Measurements from ENCODE around the gene LRCH1.

The LRCH1 gene

DNA sequence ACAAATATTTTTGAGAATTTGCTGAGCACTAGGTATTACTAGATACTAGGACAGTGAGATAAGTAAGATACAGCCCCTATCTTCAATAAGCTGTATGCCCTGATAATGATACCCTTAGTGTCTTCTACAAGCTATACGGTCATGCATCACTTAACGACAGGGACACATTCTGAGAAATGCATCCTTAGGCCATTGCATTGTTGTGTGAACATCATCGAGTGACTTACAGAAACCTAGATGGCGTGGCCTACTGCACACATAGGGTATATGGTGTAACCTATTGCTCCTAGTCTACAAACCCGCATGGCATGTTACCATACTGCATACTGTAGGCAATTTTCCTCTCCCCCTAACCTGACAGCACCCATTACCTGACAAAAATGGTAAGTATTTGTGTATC is 64.9 kb downstream of the LRCH1 start:
- DNase-seq, result no peak

DNA sequence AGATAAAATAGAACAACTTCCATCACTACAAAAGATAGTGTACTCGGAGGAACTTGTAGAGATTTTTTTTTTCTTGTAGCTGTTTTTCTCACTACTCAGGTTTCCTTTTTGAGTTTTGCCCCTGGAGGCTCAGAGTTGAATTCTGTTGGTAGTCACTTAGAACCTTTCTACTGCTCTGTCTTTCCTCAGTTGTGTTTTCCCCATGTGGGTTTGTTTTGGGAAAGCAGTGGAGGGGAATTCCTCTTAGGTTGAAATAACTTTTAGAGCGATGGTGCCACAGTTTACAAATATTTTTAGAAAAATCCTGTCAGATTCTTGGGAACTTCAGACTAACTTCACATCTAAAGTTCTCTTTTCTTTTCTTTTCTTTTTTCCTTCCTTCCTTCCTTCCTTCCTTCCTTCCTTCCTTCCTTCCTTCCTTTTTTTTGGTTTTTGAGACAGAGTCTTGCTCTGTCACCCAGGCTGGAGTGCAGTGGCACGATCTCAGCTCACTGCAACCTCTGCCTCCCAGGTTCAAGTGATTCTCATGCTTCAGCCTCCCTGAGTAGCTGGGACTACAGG is 65.8 kb downstream of the LRCH1 start:
- no peak for DNase-seq

DNA sequence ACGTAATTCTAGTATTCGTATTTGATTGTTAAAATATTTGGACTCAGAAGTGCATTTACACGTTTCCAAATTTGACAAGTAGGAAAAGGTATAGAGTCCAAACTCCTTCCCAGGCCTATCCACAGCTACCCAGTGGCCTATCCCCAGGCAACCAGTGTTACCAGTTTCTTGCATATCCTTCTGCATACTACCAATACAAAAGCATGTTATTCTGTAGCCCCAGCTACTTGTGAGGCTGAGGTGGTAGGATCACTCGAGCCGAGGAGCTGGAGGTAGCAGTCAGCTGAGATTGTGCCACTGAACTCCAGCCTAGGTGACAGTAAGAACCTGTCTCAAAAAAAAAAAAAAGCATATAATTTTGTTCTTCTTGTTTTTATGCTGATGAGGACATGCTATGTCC is 67.1 kb downstream of the LRCH1 start:
- DNase-seq, result no peak

DNA sequence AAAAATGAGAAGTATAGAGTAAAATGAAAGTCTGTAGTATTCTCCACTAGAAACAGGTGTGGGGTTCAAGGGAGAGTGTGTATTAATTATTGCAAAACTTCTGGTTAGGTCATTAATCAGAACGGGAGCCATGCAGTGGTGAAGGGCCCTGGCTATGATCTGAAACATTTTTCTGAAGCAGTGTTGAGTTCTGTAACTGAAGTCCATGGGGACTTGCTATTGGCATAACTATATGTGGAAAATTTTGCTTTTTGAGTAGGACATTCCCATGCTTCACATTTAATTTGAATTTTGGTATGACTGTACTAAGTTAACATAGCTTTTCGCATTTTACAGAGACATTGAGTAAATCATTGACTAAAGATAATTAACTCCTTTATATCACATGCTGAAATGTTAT is 67.5 kb downstream of the LRCH1 start:
- no peak for DNase-seq

DNA sequence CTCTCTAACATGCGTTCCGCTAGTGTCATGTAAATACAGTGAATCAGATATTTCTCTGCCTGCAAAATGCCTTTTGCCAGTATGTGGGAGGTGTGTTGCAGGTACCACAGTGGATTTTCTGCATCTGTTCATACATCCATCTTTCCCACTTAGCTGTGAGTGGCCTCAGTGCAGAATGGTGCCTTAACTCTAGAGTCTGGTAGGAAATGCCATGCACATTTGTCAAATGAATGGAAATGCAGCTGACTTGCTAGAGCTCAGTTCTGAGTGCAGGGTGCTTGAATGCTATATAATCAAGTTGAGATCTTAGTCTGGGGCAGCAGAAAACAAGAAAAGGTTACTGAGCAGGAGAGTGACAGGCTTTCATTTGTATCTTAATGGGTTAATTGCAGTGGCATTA is 68.2 kb downstream of the LRCH1 start:
- no peak for DNase-seq

DNA sequence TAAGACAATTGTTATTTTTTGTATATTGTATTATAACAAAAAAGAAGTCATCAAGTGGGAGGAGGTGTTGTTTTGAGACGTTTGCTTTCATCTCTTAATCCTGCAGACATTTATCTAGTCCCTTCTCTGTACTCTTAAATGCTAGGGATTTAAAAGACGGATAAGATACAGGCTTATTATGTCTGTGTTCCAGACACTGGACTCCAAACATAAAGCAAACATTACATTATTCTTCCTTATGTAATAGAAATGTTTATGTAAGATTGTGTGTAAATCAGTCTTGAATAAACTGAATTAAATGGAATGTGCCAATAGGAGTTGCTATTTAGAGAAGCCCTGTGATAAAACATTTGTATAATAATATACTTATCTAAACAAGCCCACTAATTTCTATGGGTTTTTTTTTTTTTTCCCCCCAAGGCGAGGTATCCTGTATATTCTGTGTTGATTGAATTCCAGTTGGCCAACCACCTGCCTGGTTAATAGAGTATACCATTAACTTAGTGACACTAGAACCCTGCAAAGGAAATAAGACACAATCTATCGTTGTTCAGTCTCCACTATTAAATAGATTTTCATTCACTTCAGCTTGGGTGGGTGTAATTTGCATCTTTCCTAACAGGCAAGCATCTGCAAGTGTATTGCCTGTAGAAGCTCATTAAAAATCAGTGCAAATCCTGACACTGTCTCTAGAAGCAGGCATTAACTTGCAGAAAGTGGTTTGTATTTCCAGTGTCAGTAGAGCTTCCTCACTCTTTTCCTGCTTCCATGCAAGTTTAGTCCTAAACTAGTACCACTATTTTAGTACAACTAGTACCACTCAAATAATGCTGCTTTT is 69.0 kb downstream of the LRCH1 start:
- no peak for DNase-seq

DNA sequence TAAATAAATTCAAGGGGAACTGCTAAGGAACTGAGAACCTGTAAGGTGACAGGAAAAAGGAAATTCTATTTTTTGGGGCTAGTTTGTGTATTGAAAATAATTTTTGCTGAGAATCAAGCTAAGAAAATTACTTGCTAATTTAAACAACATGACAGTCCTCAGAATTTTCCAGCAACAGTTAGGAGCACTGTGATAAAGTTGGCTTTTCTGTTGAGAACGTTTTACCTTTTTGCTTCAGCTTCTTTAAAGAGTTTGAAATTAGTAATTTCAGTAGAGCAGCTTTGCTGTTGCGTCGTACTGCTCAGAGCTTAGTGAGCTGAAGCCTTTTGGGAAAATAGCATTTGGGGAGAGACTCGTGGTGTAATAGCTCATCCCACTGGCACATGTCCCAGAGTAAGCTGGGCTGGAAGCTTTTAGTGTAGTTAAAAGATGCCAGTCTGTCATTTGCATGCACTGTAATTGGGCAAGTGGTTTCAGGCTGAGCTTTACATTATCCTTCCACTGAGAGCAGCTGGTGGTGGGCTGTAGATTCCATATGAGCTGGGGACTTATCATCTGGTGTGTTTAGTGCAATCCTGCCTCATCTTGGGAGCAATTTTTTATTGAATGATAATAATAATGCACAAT is 69.8 kb downstream of the LRCH1 start:
- no peak for DNase-seq

DNA sequence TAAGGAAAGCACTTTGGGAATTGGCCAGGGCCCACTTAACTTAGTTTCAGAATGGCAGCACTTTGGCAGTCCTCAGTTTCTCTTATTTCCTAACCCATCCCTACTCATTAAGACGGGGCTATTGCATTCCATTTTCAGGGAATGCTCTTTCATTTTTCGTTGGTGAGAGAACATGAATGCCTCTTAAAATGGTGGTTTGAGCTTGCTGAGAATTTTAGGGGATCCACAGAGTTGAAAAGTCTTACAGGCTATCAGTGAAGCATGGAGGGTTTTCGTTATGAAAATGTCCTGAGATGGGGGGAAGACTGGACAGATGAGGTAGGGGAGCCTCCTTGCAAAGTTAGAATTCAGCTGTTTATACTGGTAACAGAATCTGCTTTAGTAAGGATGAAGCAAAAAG is 71.4 kb downstream of the LRCH1 start:
- no peak for DNase-seq

DNA sequence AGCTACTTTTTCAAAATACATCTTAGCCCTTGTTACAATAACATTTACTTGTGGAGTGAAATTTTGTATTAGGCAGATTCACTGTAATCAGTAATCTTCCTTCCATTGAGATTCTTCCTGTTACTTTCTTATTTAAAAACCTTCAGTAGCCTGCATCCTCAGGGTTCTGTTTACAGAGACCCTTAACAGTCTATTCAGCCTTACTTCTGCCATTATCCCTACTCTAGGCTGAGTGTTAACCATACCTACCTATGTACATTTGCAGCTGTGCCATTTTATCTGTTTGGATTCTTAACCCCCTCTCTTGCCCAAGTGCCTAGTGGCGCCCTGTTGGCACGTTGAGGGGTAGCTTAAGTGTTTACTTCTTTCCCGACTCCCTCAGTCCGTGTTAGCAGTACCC is 71.9 kb downstream of the LRCH1 start:
- DNase-seq, result no peak

DNA sequence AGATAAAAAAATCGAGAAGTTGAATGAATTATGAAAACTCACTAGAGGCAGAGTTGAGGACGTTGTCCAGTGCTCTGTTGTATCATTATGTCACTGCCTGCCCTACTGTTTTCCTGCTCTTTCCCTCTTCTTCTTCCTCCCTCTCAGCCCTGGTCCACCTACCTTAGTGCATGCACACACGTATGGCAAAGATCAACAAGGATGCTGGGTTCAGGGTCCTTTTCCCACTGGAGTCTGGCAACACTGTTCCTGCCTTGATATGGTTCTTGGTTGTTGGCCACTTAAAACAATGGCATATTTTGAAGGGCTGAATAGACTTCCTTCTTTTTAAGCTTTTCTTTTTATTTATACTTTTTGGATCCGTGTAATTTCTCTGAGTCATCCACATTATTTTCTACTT is 74.5 kb downstream of the LRCH1 start:
- DNase-seq, result no peak

DNA sequence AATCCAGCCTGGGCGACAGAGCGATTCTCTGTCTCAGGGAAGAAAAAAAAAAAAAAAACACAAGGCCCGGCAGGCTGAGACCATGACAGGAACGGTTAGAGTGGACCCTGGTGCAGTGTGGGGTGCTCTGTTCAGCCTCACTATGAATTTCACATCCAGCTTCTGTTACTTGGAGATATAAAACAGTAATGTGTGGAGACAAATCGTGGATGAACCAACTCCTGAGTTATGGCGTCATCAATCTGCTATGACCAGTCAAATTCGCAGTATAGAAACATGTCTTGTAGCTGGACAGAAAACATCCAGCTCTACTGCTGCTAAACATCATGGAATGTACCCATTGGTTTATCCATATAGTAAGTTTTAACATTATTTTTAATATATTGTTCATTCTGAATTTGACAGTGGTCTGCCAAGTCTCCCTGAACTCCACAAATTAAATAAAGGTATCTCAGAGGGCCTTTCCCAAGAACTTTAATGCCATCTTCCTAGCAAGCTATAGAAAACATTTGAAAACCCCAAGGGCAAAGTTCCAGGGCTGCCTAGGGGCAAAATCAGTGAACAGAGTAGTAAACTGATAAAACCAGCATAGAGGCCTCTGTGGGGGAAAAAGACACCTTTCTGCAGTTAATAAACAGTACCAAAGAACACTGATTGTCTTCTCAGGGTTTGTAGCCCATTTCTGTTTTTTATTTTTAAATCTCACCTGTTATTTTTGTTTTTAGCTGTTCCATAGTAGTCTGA is 75.8 kb downstream of the LRCH1 start:
- DNase-seq, result no peak

DNA sequence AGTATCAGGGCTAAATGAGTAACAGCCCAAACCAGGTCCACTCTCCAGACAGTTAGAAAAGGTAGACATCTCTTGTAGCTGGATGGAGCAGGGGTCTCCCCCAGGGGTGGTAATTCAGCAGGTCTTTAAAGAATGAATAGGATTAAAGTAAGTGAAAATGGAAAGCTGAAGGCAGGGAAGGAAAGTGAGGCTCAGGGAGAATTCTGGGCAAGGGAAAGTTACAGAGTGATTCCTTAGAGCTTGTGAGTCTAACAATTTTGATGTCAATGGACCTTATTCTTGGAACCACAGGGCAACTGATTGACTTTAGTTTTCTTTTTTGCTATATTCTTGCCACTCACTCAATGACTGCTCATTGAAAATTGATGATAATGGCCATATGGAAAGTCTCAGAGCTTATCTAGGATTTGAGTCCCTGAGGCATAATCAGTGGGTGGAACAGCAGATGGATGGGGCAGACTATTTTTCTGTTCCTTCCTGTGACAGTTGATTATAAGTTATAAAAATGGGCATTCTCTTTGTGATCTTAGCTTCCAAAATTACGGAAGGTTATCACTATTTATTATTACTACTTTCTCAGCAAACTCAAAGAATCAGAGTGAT is 76.9 kb downstream of the LRCH1 start:
- DNase-seq, result no peak

DNA sequence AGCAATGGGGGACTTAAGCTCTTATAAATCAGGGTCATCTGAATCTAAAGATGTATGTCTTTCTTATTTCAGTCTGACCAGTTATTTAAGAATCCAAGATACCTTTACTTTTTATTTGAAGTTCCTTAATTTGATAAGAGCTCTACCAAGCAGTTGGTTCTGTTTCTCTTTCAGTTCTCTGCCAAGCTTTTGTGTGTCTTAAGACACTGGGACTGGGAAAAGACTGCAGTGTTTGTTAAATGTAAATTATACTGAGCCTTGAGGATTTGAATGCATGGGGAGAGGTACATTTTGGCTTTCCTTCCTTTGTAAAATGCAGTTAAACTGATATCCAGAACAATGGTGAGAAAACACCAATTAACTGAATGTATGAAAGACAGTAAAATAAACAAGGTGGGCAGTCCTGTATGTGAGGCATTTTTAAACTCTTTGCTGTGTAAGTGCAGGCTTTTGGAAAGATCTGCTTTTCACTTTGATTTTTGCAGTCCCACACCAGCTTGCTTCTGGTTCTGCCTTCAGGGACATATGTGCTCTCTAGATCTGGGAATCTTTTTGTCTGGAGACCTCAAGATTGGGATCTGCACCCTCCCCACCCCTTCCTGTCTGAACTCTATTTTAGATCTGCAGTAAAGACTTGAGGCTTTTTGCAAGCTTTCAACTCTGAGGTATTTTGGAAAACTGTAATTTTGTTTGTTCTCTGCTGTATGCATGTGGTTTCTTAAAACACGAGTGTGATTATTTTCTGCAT is 77.6 kb downstream of the LRCH1 start:
- no peak for DNase-seq

DNA sequence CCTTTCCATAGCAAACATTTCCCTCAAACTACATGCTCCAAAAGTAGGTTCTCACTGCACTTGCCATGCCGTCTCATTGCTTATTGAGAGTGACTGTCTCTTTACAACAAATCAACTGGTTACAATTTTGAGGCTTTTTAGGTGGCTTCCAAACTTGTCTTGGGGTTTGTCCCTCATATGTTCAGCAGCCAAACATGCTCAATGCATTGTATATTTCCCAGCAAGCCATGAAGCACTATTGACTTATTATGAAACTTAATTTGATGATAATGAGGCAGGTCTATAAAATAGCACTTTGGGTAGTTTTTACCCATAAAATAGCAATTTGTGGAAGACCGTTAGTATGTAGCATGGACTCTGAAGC is 78.2 kb downstream of the LRCH1 start:
- no peak for DNase-seq

DNA sequence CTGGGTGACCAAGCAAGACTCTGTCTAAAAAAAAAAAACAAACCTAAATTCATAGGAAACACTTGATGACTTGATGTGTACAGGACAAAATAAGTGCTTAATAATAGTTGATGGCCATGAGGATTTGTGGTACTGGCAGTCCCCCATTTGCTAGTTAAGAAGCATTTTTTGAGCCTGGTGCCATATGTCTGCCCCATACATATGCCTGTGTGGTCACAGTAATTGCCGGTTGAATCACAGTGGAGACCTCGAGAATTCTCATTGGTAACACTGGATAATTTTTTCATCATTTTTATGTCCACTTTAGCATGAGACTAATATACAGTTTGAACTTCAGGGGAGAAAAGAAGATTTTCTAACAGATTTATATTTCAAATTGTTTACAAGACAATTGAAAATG is 79.2 kb downstream of the LRCH1 start:
- no peak for DNase-seq

DNA sequence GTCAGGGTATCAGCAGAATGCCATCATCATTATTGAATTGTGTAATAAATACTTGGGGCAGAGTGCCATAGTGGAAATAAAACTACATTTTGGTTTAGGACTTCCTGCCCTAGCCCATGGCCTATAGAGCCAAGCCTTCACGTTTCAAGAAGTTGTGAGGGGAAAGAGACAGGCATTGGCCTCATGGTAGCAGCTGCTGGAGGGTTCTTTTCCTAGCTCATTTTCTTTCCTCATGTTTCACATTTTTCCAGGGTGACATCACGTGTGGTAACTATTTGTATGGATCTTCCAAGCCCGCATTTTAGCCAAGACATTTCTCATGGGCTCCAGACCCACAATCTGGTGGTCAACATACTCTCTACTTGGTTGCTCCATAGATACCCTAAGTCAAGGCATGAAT is 80.4 kb downstream of the LRCH1 start:
- no peak for DNase-seq

DNA sequence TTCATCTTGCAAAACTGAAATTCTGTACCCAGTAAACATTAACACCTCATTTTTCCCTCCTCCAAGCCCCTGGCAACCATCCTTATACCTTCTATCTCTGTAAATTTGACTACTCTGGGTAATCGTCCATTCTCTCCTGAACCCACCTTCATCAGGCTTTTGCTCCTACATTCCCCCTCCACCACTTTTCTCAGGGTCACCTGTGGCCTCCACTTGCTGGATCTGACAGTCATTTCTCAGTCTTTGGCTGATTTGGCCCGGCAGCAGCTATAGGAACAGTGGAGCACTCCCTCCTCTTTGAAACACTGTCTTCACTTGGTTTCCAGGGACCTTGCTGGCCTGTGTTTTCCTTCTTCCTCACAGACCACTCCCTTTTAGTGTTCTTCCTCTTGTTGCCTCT is 83.5 kb downstream of the LRCH1 start:
- no peak for DNase-seq

DNA sequence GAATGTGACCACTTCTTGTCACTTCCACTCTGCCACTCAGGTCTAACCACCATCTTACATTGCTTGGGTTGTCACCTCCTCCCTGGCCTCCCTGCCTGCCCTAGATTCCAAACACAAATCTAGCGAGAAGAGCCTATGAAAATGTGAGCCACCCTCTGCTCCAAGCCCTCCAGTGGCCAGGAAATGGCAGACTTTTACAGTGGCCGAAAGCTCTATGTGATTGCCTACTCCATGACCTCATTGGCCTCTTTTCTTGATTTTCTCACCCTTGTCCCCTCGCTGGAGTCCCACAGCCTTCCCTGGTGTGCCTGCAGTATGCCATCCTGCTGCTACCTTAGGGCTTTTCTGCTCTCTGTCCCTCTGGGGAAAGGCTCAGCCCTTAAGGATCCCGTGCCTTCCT is 84.2 kb downstream of the LRCH1 start:
- DNase-seq, result no peak

DNA sequence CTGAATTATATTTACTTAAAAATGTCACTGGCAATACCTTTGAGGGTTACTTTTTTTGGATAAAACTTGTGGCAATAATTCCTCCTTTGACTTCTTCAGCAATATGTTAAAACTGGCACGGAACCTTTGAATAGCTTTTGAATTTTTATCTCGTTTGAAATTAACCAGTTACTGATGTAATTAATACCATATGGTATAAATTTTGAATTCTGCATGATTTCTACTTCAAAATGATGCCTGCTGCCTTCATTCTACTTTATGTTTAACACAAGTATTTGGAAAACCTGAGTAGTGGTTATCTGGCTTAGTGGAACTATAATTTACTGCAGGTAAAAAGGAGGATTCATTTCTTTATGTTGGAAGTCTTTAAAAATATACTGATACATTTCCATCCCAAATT is 85.3 kb downstream of the LRCH1 start:
- no peak for DNase-seq

DNA sequence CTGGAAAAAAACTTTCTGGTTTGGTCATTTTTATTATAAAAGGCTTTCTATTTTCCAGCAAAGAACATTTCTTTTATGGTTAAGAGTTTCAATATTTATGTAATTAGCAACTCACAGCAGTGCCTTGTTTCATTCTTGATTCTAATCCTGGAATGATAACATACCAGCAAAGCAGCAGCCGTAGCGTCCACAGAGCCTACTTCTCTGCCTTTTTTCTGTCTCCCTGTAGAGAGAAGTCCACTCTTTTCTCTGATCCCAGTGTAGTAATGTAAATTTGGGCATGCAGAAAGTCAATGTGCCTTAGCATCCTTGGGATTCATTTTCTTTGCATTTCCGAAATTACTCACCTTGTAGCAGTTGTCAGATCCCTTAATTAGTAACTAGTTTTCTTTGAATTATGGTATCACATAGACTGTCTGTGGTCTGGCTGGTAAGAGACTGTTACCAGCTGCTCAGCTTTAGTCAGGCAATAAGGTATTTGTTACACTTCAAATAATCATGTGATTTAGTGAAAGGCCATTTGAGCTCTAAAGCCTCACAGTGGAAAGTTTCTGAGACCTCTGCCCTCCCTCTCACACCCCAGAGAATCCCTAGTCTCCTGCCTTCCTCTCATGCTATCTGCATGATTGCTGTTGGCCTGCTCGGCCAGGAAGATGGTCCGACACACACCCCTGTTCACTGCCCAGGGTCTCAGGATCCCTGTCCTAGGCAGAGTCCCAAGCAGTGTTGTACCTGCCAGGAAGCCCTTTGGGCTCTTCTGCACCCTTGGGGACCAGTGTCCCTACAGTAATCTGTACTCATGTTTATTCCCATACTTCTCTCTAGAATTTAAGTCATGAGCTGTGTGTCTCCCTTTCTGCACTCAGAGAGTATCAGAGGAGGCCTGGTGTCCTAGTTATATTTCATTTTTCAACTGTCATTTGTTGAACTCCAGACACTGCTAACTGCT is 86.3 kb downstream of the LRCH1 start:
- no peak for DNase-seq

DNA sequence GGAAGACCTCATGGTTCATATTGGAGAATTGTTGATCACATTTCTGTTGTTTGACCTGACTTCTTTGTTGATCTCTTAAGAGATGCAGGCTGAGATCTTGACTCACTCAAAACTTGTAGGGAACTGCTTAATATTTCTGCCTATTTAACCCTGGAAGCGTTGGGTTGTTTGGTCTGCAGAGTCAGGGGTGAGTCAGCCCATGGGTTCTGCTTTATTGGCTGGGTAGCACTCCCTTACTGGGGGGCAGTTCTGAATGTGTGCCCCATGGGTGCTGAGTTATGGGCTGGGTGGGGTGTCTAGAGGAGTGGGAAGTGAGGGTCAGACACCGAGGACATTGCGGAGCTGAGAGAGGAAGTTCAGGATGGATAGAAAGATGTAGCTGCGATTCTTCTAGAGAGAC is 87.9 kb downstream of the LRCH1 start:
- DNase-seq, result peak in 1 of 2 donors; percentile 28
